Medulla oblongata (tissue), 1 donor: ENCODE results near the gene TLCD1.

Experiments used
- DNase-seq: peaks from one replicate; pipeline ENCODE4 v3.0.0-alpha.2; 2015; ENCODE audit errors: extremely low spot score

TLCD1 gene, protein sequence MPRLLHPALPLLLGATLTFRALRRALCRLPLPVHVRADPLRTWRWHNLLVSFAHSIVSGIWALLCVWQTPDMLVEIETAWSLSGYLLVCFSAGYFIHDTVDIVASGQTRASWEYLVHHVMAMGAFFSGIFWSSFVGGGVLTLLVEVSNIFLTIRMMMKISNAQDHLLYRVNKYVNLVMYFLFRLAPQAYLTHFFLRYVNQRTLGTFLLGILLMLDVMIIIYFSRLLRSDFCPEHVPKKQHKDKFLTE

DNA sequence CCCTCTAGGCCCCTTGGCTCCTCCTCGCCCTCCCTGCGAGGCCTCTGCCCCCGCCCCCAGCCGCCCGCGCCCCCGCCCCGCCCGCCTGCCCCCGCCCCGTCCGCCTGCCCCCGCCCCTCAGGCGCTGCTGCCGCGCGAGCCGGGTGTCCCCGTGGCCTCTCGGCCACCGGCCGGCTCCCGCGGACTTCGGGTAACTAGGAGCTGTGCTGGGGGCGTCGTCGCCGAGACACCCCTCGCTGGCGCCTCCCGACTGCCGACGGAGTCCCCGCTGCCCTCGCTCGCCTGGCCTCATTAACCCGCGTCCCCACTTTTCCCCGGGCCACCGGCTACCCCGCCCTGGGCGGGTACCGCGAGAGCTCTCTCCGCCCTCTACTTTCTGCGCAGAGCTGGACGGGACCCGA, at the start of gene TLCD1:
TSS of gene TLCD1 (minus strand) at position 8 of the 401 bp plus-strand sequence. CDS start 136 bp downstream, outside the sequence.
- peak; percentile 61 for DNase-seq

DNA sequence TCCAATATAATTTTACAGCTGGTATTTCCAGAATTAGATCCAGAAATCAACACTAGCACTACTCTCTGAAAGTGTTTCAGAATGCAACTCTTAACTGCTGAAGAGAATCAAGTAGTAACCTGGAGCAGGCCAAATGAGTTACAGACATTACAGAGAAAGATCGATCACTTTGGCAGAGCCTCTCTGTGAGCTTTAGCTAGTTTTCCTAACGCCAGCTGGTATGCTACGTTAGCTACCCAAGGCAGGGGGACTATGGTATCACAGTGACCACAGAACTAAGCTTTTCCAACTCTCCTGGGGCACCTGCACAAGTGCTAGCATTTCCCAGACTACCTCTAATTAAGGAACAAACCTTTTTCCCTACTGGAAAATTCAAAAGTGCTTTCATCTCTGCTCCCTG, 48.2 kb upstream of the TLCD1 start:
- no peak for DNase-seq

DNA sequence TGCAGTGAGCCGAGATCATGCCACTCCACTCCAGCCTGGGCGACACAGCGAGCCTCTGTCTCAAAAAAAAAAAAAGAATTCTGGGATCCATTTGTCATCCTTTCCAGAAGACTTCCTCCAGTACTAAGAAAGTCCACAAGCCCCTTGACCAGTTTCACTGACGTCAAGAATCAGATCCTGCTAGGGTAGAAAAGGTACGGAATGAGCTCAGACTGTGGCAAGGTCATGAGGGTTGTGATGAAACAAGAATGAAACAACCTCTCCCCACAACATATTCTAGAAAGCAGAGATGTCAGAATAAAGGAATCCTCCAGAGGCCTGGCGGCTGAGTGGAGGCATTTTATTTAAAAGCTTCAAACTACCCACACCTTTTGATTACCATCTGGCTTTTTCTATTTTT, 47.7 kb upstream of the TLCD1 start:
- no peak for DNase-seq

DNA sequence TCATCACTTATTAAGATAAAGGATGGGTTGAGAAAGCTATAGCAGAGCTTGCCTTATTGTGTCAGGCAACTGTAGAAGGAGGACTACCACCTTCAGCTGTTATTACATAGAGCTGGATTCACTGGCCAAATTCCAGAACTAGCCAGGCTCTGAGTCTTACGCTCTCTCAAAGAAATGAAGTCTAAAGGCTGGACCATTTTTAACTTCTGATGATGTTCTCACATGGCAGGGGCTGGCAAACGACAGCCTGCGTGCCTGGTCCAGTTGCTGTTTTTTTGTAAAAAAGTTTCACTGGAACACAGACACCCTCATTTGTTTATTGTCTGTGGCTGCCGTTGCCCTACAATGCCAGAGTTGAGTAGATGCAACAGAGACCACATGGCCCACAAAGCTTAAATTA, 39.0 kb upstream of the TLCD1 start:
- DNase-seq: peak; percentile 40

DNA sequence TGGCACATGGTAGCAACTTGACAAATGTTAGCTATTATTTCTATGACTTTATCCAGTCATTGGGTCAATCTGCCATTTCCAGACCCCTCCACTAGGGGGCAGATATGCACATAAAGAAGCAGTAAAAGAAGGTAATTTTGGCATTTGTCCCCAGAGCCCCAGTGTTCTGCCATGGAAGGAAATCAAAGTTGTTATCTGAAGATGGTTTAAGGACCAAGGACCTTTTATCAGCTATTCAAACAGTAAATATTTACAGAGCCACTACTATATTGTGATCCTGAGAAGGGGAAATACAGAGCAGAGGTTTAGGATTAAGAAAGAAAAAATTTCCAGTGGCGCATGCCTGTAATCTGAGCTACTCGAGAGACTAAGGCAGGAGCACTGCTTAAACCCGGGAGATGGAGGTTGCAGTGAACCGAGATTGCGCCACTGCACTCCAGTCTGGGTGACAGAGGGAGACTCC, 37.8 kb upstream of the TLCD1 start:
- DNase-seq: peak; percentile 89

DNA sequence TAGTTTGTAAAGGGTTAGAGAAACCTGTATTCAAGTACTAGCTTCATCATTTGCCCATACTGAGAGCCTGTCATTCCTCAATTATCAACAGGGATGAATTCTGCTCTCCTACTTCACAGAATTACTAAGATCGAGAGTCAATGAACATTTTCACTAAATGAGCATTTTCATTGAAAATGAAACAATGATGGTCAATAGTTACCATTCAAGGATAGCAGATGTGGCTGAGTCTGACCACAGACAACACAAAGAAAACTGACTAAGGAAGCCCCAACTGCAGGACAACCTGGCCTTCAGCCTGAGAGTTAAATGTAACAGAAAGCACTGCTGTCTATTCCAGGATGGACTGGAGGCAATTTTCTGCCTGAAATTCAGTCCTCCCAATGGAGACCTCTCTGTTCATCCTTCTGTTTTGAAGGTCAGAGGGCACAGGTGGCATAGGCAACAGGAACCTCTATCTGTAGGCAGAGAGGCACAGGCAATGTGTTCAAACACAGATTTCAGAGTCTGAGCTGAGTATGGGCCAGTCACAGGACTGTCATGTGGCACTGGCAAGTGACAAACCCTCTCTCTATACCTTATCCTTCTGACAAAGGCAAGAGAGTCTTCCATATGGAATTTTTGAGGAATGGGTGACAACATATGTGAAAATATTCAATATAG, 37.2 kb upstream of the TLCD1 start:
- DNase-seq: no peak

DNA sequence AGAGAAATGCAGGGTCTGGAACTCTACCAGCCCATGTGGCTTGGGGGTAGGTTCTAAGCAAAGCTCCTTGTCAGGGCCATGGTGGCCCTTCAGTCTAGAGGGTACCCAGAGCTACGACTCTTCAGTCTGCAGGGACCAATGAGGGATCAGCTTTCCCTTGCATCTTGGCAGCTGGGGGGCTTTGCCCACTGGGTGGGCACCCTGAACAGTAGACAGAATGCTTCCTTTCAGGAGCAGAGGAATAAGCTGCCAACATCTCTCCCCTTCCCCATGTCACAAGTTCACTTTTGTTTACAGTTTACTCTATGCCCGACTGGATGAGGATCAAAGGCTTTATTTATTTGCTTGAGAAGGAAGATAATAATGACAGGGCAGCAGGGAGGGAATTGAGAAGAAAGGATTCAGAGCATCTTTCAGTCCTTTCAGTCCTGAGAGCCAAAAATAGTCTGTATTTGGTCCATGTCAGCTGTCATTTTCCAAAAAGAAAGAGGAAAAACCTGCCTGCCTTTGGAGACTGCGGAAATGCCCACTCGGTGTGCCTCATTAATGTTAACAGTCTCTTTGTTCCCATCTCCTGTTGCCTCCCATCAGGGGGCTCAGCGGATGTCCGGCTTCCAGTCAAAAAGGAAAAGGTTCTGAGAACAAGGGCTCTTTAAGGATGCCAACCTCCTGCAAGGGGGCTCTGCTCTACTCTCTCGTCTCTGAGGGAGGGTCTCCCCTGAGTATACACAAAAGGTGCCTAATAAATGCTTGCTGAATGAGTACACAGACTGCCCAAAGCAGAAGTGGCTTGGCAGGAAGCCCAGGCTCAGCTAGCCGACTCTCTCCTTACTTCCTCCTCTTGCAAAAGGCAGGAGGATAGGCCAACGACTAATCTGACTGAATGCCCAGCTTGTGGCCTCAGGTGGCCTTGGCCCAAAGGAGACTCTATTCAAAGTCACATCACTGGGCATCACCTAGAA, 34.8 kb upstream of the TLCD1 start:
- DNase-seq: peak; percentile 71

DNA sequence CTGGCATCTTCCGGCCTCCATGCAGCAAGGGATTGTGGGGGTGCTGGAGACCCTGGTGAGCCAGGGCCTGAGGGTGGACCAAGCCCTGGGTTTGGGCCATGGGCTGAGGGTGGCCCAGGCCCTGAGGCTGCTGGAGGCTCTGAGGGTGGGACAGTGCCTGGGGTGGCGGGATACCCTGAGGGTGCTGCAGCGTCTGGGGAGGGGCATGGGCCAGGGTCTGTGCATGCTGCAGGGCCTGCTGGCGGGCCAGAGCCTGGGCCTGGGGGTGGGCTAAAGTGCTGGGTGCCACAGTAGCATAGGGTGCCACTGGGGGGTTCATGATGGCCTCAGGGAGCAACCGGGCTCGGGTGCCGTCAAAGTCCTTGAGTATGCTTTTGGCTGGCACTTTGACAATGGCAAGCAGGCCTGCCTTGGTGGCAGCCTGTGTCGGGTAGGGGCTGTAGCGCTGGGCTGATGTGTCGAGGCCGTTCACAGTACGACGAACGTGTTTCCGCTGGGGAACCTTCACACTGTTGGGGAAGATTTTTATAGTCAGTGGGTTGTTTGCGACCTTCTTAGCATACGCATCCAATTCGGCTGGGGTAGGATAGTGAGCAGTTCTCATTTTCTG, 33.3 kb upstream of the TLCD1 start:
- DNase-seq: no peak

DNA sequence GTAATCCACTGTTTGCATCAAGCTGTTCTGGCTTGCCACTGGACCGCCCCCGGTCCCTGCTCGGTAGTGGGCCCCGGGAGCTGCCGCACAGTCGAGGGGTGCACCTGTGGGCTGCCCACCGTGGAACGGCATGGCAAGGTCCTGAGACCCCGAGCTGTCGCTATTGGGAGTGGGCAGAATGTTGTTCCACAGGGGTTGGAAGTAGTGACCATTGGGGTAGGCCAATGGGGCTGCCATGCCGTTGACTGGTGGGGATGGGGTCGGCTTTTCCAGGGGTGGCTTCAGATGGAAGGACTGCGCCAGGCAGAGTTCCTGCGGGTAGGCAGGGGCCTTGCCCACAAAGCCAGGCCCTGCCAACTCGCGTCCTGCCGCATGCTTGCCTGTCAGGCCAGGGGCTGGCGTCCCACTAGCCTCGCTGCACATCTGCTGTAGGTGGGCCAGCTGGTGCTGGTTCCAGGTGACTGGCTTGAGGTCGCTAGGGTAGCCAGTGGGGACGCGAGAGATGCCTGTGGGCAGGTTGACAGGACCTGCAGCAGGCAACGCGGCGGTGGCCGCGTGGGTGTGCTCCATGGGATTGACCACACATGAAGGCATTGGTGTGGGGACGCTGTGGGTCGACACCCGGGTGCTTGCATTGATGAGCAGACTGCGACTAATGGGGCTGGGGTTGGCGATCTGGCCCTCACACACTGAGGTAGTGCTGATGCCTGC, 32.5 kb upstream of the TLCD1 start:
- DNase-seq: no peak

DNA sequence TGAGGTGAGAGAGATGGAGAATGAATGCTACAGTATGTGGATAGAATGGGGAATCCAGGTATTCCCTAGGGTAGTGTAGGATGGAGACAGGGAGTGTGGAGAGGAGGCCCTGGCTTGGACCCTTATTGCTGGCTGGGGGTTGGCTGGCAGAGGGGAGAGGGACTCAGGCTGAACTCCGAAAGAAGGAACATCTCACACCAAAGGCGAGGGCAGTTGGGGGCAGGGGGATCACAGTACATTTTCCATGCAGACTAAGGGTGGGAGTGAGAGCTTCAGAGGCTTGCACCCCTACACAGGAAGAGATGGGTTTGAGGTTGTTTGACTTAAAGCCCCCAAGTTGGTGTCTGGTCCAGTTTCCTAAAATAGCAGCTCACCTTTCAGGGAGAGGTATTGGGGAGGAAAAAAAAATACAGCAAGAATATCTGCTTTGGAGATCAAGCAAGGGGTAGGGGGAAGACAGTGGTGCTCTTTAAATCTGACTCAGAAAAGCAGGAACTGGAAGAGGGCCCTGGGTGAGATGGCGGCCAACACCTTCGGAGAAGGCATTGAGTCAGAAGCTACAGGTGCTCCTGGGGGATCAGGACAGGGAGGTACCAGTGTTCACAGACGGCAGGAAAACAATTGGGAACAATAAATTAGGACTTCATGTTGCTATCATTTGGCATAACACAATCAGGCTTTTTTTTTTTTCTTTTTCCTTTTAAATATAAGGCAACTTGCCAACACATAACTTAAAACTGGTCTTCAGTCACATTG, 30.2 kb upstream of the TLCD1 start:
- DNase-seq: no peak

DNA sequence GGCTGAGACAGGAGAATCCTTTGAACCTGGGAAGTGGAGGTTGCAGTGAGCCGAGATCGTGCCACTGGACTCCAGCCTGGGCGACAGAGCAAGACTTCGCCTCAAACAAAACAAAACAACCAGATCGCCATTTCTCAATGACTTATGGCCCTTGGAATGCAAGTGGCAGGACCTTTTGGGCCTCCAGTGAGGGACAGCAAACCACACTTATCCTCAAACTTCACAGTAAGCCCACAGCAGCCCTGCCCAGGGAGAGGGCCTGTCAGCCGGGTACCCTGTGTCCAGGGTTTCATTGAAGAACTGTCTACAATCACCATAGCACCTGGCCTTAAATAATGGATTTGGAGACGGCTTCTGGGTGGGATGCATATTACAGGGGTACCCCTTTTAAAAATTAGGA, 29.5 kb upstream of the TLCD1 start:
- DNase-seq: no peak

DNA sequence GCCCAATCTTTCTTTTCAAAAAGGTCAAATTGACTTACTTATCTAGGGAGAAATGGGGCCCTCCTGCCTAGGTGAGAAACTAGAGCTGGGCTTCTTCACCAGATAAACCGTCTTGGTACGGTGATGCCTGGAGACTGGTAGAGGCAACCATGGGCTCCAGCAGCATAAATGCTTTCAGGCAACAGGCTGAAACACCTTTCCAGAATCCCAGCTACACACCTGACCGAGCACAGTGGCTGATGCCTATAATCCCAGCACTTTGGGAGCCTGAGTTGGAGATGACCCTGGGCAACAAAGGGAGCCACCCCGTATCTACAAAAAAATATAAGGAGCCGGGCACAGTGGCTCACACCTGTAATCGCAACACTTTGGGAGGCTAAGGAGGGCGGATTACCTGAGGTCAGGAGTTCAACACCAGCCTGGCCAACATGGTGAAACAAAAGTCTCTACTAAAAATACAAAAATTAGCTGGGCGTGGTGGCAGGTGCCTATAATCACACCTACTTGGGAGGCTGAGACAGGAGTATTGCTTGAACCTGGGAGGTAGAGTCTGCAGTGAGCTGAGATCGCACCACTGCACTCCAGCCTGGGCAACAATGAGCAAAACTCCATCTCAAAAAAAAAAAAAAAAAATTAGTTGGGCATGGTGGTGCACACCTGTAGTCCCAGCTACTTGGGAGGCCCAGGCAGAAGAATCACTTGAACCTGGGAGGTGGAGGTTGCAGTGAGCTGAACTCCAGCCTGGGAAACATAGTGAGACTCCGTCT, 25.8 kb upstream of the TLCD1 start:
- no peak for DNase-seq

DNA sequence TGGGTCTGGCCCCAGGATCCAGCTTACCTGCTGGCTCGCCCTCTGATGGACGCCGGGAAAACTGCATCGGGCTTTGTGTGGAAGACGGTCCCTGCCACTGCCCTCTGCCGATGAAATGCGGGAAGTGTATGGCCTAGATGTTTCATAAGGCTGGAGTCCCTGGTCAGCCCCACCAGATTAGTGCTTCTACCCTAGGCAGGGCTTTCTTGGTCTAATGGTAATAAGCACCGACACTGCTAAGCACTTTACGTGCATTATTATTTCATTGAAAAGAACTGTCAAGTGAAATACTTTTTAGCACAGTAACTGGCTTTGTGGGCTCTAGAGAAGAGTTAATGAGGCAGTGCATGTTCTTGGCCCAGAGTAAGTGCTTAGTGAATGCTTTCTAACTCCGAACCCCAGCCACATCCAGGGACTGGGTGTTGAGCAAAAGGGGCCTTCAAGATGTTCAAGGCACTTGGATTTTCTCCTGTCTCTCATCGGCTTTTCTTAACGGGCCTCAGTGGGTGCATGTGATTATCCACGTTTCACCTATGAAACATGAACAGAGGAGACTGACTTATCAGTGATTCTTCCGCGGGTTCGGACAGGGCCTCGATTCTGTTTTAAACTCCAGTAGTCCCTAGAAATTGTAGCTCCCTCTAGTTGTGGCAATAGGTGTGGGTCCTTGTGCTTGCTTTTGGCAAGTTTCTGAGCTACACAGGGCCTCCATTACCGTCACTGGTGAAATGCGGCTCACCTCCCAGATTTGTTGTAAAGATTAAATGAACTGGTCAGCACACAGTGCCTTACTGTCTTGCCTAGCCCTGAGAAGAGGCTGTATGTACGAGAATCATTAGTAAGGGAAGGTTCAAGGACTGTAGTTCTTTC, 24.4 kb upstream of the TLCD1 start:
- DNase-seq: peak; percentile 97

DNA sequence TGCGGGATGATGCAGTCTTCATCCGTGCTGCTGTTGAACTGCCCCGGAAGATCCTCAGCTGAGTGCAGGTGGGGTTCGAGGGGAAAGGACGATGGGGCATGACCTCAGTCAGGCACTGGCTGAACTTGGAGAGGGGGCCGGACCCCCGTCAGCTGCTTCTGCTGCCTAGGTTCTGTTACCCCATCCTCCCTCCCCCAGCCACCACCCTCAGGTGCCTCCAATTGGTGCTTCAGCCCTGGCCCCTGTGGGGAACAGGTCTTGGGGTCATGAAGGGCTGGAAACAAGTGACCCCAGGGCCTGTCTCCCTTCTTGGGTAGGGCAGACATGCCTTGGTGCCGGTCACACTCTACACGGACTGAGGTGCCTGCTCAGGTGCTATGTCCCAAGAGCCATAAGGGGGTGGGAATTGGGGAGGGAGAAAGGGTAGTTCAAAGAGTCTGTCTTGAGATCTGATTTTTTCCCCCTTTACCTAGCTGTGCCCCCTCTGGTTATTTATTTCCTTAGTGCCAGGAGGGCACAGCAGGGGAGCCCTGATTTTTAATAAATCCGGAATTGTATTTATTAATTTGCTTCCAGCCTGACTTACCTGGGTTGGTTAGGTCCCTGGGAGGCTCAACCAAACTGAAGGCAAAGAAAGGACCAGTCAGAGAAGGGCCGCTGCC, 23.6 kb upstream of the TLCD1 start:
- DNase-seq: no peak

DNA sequence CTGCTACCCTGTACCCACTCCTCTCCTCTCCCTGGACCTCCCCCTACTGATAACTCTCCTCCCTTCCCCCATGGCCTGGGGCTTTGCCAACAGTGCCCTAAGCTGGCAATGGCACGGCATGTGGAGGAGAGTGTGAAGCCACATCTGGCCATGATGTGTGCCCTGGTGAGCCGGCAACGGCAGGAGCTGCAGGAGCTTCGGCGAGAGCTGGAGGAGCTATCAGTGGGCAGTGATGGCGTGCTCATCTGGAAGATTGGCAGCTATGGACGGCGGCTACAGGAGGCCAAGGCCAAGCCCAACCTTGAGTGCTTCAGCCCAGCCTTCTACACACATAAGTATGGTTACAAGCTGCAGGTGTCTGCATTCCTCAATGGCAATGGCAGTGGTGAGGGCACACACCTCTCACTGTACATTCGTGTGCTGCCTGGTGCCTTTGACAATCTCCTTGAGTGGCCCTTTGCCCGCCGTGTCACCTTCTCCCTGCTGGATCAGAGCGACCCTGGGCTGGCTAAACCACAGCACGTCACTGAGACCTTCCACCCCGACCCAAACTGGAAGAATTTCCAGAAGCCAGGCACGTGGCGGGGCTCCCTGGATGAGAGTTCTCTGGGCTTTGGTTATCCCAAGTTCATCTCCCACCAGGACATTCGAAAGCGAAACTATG, 23.0 kb upstream of the TLCD1 start:
- no peak for DNase-seq

DNA sequence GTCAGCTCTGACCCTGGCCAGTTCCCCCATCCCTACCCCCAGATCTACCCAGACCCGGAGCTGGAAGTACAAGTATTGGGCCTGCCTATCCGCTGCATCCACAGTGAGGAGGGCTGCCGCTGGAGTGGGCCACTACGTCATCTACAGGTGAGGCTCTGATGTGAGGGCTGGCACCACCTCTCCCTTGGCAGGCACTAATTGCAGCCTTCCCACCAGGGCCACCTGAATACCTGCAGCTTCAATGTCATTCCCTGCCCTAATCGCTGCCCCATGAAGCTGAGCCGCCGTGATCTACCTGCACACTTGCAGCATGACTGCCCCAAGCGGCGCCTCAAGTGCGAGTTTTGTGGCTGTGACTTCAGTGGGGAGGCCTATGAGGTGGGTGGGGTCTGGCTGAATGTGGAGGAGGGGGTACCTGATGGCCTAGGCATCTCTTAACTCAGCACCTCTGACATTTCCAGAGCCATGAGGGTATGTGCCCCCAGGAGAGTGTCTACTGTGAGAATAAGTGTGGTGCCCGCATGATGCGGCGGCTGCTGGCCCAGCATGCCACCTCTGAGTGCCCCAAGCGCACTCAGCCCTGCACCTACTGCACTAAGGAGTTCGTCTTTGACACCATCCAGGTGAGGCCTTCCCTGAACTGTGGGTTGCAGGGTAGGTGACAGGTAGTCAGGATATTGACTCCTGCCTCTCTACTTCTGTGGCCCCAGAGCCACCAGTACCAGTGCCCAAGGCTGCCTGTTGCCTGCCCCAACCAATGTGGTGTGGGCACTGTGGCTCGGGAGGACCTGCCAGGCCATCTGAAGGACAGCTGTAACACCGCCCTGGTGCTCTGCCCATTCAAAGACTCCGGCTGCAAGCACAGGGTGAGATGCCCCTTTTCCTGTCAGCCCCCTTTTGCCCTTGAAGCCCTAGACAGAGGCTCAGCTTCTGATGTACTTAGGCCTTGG, 22.0 kb upstream of the TLCD1 start:
- DNase-seq: no peak
